GM10248 (cell line): ENCODE measurements around the gene SPTB.

Experiments used
- CTCF ChIA-PET: fragments of 300-600 bp; sonication (Branson Sonifier 250); formaldehyde crosslinking; extraction: SDS; loops from one replicate; lab custom pipeline; 2021; ENCODE audit warnings: antibody characterized with exemption; lab: Yijun Ruan, JAX
- POLR2A ChIA-PET: fragments of 350-650 bp; sonication (Branson Sonifier 250); formaldehyde crosslinking; extraction: SDS; loops from one replicate; lab custom pipeline; 2020; ENCODE audit warnings: antibody characterized with exemption; lab: Yijun Ruan, JAX
- DNase-seq: peaks from one replicate; pipeline ENCODE4 v3.0.0; 2012; ENCODE audit errors: extremely low spot score
- TF ChIP-seq, protein P1 (sequence below): IDR thresholded peaks from 2 replicates; pipeline ENCODE4 v1.5.1; 2012; ENCODE audit warnings: mild to moderate bottlenecking, low read depth; ENCODE audit errors: extremely low read depth, missing control alignments, control extremely low read depth

The SPTB gene

DNA sequence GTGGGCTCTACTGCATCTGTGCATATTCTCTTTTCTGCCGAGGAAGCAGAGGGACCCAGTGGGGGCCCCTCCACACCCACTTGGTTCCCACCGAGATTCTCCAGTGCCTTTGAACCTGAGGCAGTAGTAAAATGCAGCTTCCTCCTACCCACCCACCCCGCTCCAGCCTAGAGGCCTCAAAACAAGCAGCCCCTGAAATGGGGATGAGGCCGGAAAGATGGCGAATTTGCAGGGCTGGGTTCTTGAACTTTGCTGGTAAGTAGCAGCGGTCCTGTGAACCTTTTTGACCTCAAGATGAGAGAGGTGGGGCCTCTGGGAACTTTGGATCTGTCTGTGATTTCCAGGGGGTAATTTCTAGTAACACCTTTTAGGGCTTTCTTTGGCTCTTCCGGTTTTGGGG, 160.1 kb downstream of the SPTB start:
- TF ChIP-seq, protein P1, sequence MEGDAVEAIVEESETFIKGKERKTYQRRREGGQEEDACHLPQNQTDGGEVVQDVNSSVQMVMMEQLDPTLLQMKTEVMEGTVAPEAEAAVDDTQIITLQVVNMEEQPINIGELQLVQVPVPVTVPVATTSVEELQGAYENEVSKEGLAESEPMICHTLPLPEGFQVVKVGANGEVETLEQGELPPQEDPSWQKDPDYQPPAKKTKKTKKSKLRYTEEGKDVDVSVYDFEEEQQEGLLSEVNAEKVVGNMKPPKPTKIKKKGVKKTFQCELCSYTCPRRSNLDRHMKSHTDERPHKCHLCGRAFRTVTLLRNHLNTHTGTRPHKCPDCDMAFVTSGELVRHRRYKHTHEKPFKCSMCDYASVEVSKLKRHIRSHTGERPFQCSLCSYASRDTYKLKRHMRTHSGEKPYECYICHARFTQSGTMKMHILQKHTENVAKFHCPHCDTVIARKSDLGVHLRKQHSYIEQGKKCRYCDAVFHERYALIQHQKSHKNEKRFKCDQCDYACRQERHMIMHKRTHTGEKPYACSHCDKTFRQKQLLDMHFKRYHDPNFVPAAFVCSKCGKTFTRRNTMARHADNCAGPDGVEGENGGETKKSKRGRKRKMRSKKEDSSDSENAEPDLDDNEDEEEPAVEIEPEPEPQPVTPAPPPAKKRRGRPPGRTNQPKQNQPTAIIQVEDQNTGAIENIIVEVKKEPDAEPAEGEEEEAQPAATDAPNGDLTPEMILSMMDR, result no peak
- ChIA-PET CTCF (no interaction called here), POLR2A (no interaction called here)
- DNase-seq, result no peak

DNA sequence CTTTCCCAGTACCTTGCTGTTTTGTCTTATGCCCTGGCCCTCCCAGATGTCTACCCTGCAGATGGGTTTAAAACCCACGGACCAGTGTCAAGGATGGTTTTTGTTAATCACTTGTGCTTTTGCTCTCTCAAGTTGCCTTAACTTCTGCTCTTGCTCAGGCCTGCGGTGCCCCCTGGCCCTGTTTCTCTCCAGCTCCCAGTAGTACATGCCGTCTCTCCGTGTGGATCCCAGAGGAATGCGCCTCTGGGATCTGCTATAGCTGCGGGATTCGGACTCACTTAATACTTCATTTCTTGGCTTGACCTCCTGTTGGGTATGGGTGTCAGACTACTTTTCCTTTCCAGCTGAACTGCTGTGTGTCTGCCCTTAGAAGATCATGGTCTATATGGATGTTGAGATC, 160.9 kb downstream of the SPTB start:
- DNase-seq, result no peak
- TF ChIP-seq, protein P1, result no peak
- ChIA-PET POLR2A (no interaction called here), CTCF (no interaction called here)

DNA sequence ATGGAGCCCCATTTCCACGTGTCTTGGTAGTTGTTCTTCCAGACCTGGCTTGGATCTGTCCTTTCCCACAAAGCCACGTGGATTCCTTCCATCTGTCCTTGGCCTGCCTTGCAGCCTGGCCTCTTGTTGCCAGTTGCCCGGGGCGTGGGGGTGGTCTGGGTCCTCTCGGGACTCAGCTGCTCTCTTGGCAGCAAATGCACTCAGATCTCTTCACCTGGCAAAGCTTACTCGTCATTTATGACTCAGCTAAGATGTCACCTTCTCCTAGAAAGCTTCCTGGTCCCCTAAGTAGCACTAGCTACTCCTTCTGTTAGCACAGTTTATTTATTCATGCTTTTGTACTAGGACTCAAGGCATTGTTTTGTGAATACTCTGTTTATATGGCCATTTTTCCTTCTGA, 161.8 kb downstream of the SPTB start:
- POLR2A ChIA-PET, result no interaction called here
- CTCF ChIA-PET, result interaction anchor here (2.0 kb wide), 1 partner anchor 9 kb away, joined by 6 read pairs; no protein-coding TSS in a partner anchor
- no peak for DNase-seq
- TF ChIP-seq, protein P1, result no peak

DNA sequence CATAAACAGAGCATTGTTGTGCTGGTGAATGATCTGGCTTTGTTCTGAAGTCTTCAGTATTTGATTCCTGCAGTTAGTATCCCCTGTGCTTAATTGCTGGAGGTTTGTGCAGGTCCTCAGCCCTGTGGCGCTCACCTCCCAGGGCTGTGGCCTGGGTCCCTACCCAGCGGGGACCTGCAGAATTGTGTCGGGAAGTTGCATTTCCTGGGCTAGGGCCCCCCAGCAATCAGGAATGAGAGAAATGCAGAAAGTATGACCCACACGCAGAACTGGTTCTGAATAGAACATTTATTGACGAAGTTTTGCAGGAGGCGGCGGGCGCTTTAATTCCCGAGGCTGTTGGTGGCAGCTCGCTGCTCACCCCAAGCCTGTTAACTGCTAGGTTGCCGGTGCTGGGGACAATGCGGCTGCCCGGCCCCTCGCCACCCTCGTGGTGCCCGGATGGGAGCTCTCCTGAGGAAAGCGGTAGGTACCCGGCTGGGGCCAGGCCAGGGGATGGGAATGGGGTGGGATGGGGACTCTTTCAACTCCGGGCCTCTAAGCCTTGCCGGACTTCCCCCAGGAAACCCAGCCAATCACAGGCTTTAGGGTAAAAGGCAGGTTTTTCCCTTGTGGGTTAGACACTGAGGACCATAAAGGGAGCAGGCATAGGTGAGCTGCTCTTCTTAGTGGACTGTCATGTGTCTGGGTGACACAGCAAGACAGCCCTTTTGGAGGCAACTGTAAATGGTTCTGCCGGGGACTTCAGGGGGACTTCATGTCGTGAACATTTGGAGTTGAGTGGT, 163.9 kb downstream of the SPTB start:
- POLR2A ChIA-PET, result no interaction called here
- TF ChIP-seq, protein P1, result no peak
- CTCF ChIA-PET, result interaction anchor here (1.9 kb wide), 1 partner anchor 16 kb away, joined by 4 read pairs; no protein-coding TSS in a partner anchor
- DNase-seq, result no peak

DNA sequence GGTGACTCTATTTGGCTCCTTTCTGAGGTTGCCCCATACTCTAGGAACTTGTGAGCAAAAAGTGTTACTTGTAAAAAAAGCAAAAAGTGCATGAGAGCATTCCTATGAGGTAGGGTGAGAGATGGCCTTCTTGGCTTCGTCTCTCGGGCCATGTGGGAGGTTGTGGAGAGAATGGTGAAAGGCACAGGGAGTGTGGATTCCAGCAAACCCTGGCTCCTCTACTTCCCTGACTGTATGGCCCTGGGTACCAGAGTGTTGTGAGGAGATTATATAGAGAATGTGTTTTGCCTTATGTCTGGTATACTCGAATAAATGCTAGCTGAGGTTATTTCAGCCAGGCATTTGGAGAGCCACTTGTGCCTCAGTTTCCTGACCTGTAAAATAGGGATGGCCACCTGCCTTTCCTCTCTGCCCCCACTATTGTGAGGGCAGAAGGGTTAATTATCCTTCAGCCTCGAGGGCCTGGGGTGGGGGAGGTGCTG, 164.5 kb downstream of the SPTB start:
- ChIA-PET POLR2A (no interaction called here), CTCF (interaction anchor here (1.9 kb wide), 1 partner anchor 15 kb away, joined by 4 read pairs; no protein-coding TSS in a partner anchor)
- no peak for DNase-seq
- TF ChIP-seq, protein P1, result no peak

DNA sequence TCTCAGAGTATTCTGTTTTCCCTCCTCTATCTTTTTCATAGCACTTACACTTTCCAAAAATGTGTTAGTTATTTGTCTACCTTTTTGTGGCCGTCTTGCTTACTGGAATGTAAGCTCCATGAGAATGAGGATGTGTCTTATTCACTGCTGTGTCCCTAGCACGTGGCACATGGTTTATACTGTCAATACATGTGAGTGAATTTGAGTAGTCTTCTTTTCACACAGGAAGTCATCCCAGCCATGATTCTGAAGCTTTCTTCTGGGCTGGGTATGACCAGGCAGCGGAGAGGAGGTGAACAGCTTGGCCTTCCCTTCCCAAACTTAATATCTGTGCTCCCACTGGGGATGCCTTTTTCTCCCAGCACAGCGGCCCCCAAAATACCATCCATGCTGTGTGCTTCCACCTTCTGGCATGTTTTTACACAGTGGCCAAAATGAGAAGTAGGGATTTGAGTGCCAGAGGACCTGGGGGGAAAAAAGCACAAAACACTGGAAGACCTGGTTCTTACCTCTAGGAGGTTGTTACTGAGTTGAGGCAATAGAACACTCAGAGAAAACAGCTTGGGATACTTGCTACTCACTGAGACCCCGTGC, 165.2 kb downstream of the SPTB start:
- DNase-seq, result no peak
- TF ChIP-seq, protein P1, result no peak
- ChIA-PET CTCF (interaction anchor here (1.9 kb wide), 1 partner anchor 14 kb away, joined by 4 read pairs; no protein-coding TSS in a partner anchor), POLR2A (no interaction called here)
